GM21390 (cell line): ENCODE measurements around the gene RORB.

Experiments
- ATAC-seq: cut with Tn5 transposase; IDR thresholded peaks from one replicate; pipeline ENCODE4 v1.9.1; 2021; ENCODE audit not compliant: unreplicated experiment

The RORB gene

GRCh38 chr9:74589576-74589975, 92.4 kb downstream of the RORB start:
- no peak for ATAC-seq

- ATAC-seq, result no peak
Measured at GRCh38 chr9:74595286-74595685, 98.2 kb downstream of the RORB start.

GRCh38 chr9:74598874-74599273, 101.7 kb downstream of the RORB start:
- no peak for ATAC-seq

GRCh38 chr9:74609671-74610405, 112.7 kb downstream of the RORB start:
- ATAC-seq, result no peak

GRCh38 chr9:74610523-74611061, 113.5 kb downstream of the RORB start:
- ATAC-seq, result no peak

GRCh38 chr9:74630228-74630627, 133.1 kb downstream of the RORB start:
- ATAC-seq, result no peak

GRCh38 chr9:74639112-74639511, 142.0 kb downstream of the RORB start:
- no peak for ATAC-seq

- no peak for ATAC-seq
Measured at GRCh38 chr9:74642376-74642775, 145.2 kb downstream of the RORB start.

- no peak for ATAC-seq
Measured at GRCh38 chr9:74643303-74643923, 146.3 kb downstream of the RORB start.

GRCh38 chr9:74644023-74644422, 146.9 kb downstream of the RORB start:
- no peak for ATAC-seq

GRCh38 chr9:74645007-74645639, 148.0 kb downstream of the RORB start:
- ATAC-seq, result peak; percentile 54

GRCh38 chr9:74653410-74654080, 156.4 kb downstream of the RORB start:
- ATAC-seq, result no peak

GRCh38 chr9:74662674-74663073, 165.5 kb downstream of the RORB start:
- ATAC-seq, result no peak

GRCh38 chr9:74663439-74663838, 166.3 kb downstream of the RORB start:
- ATAC-seq, result no peak

- no peak for ATAC-seq
Measured at GRCh38 chr9:74666625-74667316, 169.6 kb downstream of the RORB start.

GRCh38 chr9:74672237-74672636, 175.1 kb downstream of the RORB start:
- no peak for ATAC-seq

- no peak for ATAC-seq
Measured at GRCh38 chr9:74674077-74674476, 176.9 kb downstream of the RORB start.

- no peak for ATAC-seq
Measured at GRCh38 chr9:74681906-74682305, 184.8 kb downstream of the RORB start.

- no peak for ATAC-seq
Measured at GRCh38 chr9:74683322-74683721, 186.2 kb downstream of the RORB start.

GRCh38 chr9:74691058-74691457, 193.9 kb downstream of the RORB start:
- ATAC-seq, result no peak

GRCh38 chr9:74696520-74696919, 199.4 kb downstream of the RORB start:
- peak; percentile 49 for ATAC-seq
